Myocyte (in vitro differentiated cells): ENCODE data around the gene HAUS8. TPM values are rescaled to one million over a fixed set of nuclear protein-coding genes. Genes with fewer than 3 reads are reported as not detected.

Experiments
- DNase-seq: peaks from one replicate; pipeline ENCODE4 v3.0.0-alpha.2; 2012; ENCODE audit warnings: low read depth
- total RNA-seq: library from RNA; depleted of rRNA; stranded (reverse); fragments of >200 nt; gene quantifications from 2 replicates; pipeline ENCODE4 v1.2.3, GENCODE V29; 2014

Gene HAUS8
- total RNA-seq, 1 donor from 2014 or later, result 3.3 TPM

DNA sequence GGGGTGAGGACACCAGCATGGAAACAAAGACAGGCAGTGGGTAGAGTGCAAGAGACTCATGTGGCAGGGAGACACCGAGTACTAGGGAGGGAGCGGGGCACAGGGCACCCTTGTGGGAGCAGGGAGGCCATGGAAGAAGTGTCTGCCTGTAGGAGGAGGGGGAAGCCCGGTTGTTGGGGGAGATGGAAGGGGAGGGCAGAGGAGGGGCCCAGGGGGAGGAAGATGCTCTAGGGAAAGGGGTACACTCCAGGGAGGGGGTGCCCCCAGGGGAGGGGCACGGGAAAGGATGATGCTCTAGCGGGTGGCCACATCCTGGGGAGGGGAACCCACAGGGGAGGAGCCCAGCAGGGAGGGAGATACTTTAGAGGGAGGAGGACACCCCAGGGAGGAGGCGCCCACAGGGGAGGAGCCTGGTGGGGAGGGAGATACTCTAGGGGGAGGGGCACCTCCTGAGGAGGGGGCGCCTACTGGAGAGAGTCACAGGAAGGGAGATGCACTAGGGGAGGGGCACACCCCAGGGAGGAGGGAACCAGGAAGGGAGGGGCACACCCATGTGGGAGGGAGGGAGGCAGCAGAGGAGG lies 73.6 kb downstream of the HAUS8 start:
- DNase-seq, result no peak

Other genes starting within 250 kb of the HAUS8 start
- 19.8 and 22.2 TPM in 2 replicates for gene SIN3B, start 246.1 kb downstream of the HAUS8 start, total RNA-seq
- gene F2RL3, start 186.5 kb downstream of the HAUS8 start, total RNA-seq, result not detected in 2 replicates
- not detected in 2 replicates for gene CPAMD8, start 48.6 kb downstream of the HAUS8 start, total RNA-seq
- gene MYO9B, start 325 bp upstream of the HAUS8 start, total RNA-seq, result 35.8 and 43.4 TPM in 2 replicates
- gene USE1, start 139.9 kb upstream of the HAUS8 start, total RNA-seq, result 23.1 and 23.5 TPM in 2 replicates
- 4.3 and 7.0 TPM in 2 replicates for gene OCEL1, start 150.8 kb upstream of the HAUS8 start, total RNA-seq
- gene NR2F6, start 170.5 kb upstream of the HAUS8 start, total RNA-seq, result 103 and 104 TPM in 2 replicates
- gene USHBP1, start 189.3 kb upstream of the HAUS8 start, total RNA-seq, result not detected in 2 replicates
- 89.3 and 122 TPM in 2 replicates for gene BABAM1, start 192.0 kb upstream of the HAUS8 start, total RNA-seq
- gene ANKLE1, start 206.4 kb upstream of the HAUS8 start, total RNA-seq, result 0.27 and 0.36 TPM in 2 replicates
- 24.0 and 24.8 TPM in 2 replicates for gene ABHD8, start 228.0 kb upstream of the HAUS8 start, total RNA-seq
- gene MRPL34, start 230.4 kb upstream of the HAUS8 start, total RNA-seq, result 55.7 and 87.2 TPM in 2 replicates
- 26.2 and 34.5 TPM in 2 replicates for gene DDA1, start 234.1 kb upstream of the HAUS8 start, total RNA-seq